DND-41 (cell line): Measurements from ENCODE around the gene EIPR1.

ENCODE experiments used
- ATAC-seq: fragments of 200-7000 bp; cut with Tn5 transposase; 3 replicates; pipeline ENCODE4 v1.9.1; 2021; ENCODE audit warnings: low read depth; ENCODE audit not compliant: insufficient read depth
- DNase-seq: peaks from one replicate; pipeline ENCODE4 v3.0.0-alpha.2; 2020
- H2AFZ ChIP-seq: 2 replicates; pipeline ENCODE4 v1.6.0; 2012; ENCODE audit warnings: low read depth, low read length
- H3K27ac ChIP-seq: 2 replicates; pipeline ENCODE4 v1.5.1; 2012; ENCODE audit warnings: low read length, inconsistent platforms
- H3K27me3 ChIP-seq: fragments of 200-600 bp; sonication (generic); 2 replicates; pipeline ENCODE4 v1.6.0; 2012; ENCODE audit warnings: low read length, mild to moderate bottlenecking, inconsistent platforms; ENCODE audit not compliant: insufficient read depth, poor library complexity
- H3K36me3 ChIP-seq: 2 replicates; pipeline ENCODE4 v1.5.1; 2012; ENCODE audit warnings: low read length, inconsistent platforms; ENCODE audit not compliant: insufficient read depth
- H3K4me1 ChIP-seq: 2 replicates; pipeline ENCODE4 v1.5.1; 2012; ENCODE audit warnings: mild to moderate bottlenecking, low read length; ENCODE audit not compliant: insufficient read depth
- H3K4me2 ChIP-seq: 2 replicates; pipeline ENCODE4 v1.6.0; 2012; ENCODE audit warnings: mild to moderate bottlenecking, moderate library complexity, low read length, inconsistent platforms; ENCODE audit not compliant: insufficient read depth
- H3K4me3 ChIP-seq, 2 experiments: fragments of 200-600 bp in 1 of 2; shearing (Covaris generic) in 1 of 2; 2 replicates each; pipeline ENCODE4 v1.5.1; 2012 to 2016; ENCODE audit warnings: inconsistent platforms in 2 of 2, low read length in 2 of 2, mild to moderate bottlenecking in 2 of 2, low read depth in 1 of 2, moderate library complexity in 1 of 2
- H3K79me2 ChIP-seq: 2 replicates; pipeline ENCODE4 v1.6.0; 2012; ENCODE audit warnings: low read length, inconsistent platforms; ENCODE audit not compliant: insufficient read depth
- H3K9ac ChIP-seq: 2 replicates; pipeline ENCODE4 v1.6.0; 2012; ENCODE audit warnings: low read depth, mild to moderate bottlenecking, inconsistent platforms, low read length, moderate library complexity
- H3K9me3 ChIP-seq: 2 replicates; pipeline ENCODE4 v1.5.1; 2012; ENCODE audit warnings: low read length, moderate library complexity, mild to moderate bottlenecking, inconsistent platforms; ENCODE audit not compliant: insufficient read depth, severe bottlenecking
- H4K20me1 ChIP-seq: 2 replicates; pipeline ENCODE4 v1.6.0; 2012; ENCODE audit warnings: low read length; ENCODE audit not compliant: insufficient read depth
- EZH2 ChIP-seq: IDR thresholded peaks from 3 replicates; pipeline ENCODE4 v1.6.1; 2012; ENCODE audit warnings: borderline replicate concordance, low read depth, mild to moderate bottlenecking, moderate library complexity, low read length, inconsistent platforms; ENCODE audit not compliant: severe bottlenecking
- TF ChIP-seq, protein P1 (sequence below): IDR thresholded peaks from 2 replicates; pipeline ENCODE4 v1.5.1; 2012; ENCODE audit warnings: borderline replicate concordance, low read length, moderate library complexity, mild to moderate bottlenecking; ENCODE audit not compliant: poor library complexity, severe bottlenecking; ENCODE audit errors: extremely low read depth

The EIPR1 gene

DNA sequence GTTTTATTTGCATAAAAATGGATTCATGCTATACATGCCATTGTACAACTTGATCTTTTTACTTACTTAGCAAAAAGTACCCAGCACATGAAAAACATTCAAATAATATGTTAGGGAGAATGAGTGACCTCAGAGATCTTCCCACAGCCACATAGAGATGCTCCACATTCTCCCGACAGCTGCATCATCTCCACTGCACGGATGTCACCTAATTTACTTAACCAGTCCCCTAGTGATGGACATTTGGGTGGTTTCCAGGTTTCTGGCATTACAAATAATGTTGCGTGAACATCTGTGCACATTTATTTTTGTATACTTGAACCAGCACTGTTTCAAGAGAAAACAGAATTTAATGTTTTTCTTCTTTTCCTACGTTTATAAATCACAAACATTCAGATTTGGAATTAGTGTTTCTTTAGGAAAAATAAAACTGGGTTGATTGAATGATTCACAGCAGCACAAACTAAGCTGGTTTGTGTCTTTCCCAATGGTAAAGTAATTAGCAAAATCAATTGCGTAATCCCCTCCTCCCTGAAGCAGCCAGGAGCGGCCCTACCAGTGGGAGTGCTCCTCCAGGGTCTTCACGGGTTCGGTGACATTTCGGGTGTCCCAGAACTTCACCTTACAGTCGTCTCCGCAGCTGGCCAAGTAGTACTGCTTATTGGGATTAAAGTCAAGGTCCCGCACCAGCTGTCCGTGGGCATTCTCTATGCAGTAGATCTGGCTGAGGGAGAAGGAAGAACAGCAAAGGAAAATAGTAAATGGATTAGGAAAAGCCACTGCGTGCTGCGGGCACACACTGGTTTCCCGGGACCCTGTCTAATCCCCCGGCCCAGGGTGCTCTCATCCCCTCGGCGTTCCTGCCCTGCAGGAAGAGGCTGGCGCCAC, 183.9 kb downstream of the EIPR1 start:
- Histone ChIP-seq H3K79me2 (no peaks in the 10 kb centered on the region), H3K27me3 (no peaks in the 10 kb centered on the region), H3K4me2 (no peak overlapping the region), H3K9me3 (no peaks in the 10 kb centered on the region), H4K20me1 (no peaks in the 10 kb centered on the region), H3K4me1 (no peaks in the 10 kb centered on the region), H3K4me3 (no peak overlapping the region), H2AFZ (no peak overlapping the region), H3K27ac (no peak overlapping the region), H3K9ac (no peak overlapping the region), H3K36me3 (no peaks in the 10 kb centered on the region)
- ATAC-seq (no peak), DNase-seq (no peak)
- no peak for TF ChIP-seq EZH2
- TF ChIP-seq, protein P1, sequence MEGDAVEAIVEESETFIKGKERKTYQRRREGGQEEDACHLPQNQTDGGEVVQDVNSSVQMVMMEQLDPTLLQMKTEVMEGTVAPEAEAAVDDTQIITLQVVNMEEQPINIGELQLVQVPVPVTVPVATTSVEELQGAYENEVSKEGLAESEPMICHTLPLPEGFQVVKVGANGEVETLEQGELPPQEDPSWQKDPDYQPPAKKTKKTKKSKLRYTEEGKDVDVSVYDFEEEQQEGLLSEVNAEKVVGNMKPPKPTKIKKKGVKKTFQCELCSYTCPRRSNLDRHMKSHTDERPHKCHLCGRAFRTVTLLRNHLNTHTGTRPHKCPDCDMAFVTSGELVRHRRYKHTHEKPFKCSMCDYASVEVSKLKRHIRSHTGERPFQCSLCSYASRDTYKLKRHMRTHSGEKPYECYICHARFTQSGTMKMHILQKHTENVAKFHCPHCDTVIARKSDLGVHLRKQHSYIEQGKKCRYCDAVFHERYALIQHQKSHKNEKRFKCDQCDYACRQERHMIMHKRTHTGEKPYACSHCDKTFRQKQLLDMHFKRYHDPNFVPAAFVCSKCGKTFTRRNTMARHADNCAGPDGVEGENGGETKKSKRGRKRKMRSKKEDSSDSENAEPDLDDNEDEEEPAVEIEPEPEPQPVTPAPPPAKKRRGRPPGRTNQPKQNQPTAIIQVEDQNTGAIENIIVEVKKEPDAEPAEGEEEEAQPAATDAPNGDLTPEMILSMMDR, result no peak

DNA sequence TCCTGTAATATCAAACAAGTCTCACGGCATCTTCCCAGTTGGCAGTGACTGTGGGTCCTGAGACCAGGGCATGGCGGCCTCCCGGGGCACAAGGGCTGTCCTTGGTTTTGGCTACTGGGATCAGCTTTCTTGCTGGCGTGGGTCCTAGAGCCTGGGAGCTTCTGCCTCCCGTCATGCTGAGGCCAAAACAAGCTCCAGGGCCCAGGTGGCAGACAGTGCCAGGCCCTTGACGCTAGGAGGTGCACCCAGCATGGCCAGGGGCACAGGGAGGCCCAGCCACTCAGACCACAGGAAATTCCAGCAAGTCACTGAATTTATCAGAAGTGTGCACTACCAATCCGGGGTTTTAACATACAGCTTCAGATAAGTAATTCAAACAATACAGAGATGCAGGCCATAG, 184.7 kb downstream of the EIPR1 start:
- Histone ChIP-seq H2AFZ (no peak overlapping the region), H3K36me3 (no peaks in the 10 kb centered on the region), H3K9me3 (no peaks in the 10 kb centered on the region), H3K4me1 (no peaks in the 10 kb centered on the region), H3K9ac (no peak overlapping the region), H3K27ac (no peak overlapping the region), H3K27me3 (no peaks in the 10 kb centered on the region), H3K79me2 (no peaks in the 10 kb centered on the region), H3K4me2 (no peak overlapping the region), H4K20me1 (no peaks in the 10 kb centered on the region), H3K4me3 (no peak overlapping the region)
- TF ChIP-seq, protein P1, result no peak
- TF ChIP-seq EZH2, result no peak
- DNase-seq (no peak), ATAC-seq (no peak)

DNA sequence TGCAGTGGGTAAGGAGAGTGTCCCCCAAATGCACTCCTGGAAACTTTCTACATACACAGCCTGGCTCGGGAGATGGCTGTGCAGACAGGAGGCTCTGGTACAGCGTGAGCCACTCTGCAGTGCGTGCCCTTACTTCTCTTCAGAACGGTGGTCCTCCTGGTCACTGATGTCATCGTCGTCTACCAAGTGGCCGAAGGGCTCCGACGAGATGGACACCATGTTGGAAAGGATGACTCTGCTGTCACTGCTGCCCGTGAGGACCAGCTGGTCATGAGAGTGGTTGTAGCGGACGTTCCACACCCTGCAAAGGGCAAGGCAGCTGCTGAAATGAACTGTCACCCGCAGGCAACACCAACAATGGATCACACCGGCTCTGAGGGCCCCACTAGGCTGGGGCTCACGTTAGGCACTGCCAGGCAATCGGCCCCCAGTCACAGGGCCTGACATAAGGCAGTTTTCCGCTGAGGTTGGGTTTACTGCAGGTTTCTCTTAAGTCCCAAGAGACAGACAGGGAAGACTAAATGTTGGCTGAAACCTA, 185.3 kb downstream of the EIPR1 start:
- TF ChIP-seq, protein P1, result no peak
- no peak for TF ChIP-seq EZH2
- Histone ChIP-seq H3K4me3 (no peak overlapping the region), H3K4me1 (no peaks in the 10 kb centered on the region), H3K27ac (no peak overlapping the region), H4K20me1 (no peaks in the 10 kb centered on the region), H3K4me2 (no peak overlapping the region), H3K9ac (no peak overlapping the region), H3K27me3 (no peaks in the 10 kb centered on the region), H3K79me2 (no peaks in the 10 kb centered on the region), H2AFZ (no peak overlapping the region), H3K36me3 (no peaks in the 10 kb centered on the region), H3K9me3 (no peaks in the 10 kb centered on the region)
- DNase-seq (no peak), ATAC-seq (no peak)
